Measurements from ENCODE around the gene MRPL20.

DNA sequence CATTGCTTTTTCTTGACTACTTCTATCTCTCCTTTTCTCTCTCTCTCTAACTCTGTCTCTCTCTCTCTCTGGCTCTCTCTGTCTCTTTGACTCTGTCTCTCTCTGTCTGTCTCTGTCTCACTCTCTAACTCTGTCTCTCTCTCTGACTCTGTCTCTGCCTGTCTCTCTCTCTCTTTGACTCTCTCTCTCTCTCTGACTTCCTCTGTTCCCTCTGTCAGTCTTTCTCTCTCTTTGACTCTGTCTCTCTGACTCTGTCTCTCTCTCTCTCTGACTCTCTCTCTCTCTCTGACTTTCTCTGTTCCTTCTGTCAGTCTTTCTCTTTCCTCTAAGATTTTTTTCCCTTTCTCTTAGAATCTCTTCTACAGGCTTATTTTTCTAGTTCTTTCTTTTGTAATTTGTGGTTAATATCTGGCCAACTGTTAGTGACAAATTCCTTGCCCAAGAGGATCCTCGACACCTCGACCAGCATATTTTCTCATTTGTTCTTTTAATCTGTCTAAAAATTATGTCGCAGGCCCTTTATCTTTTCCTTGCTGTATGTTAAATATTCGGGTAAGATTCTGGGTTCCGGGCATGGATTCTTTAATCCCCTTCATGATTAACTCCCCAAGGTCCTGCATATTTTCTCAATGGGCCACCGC is 42.1 kb upstream of the MRPL20 start, which contains the start of gene ATAD3C:
- TF ChIP-seq CTCF (IDR thresholded peaks at IDR 0.05) (no peak), POLR2AphosphoS5 (IDR thresholded peaks at IDR 0.05) (no peak), POLR2A (IDR thresholded peaks at IDR 0.05) (no peak)
